HG03064 (cell line): ENCODE data around the gene C2CD2.

ENCODE experiments used
- ATAC-seq: cut with Tn5 transposase; IDR thresholded peaks from one replicate; pipeline ENCODE4 v1.9.1; 2021; ENCODE audit warnings: low read depth; ENCODE audit not compliant: unreplicated experiment

C2CD2 gene

DNA sequence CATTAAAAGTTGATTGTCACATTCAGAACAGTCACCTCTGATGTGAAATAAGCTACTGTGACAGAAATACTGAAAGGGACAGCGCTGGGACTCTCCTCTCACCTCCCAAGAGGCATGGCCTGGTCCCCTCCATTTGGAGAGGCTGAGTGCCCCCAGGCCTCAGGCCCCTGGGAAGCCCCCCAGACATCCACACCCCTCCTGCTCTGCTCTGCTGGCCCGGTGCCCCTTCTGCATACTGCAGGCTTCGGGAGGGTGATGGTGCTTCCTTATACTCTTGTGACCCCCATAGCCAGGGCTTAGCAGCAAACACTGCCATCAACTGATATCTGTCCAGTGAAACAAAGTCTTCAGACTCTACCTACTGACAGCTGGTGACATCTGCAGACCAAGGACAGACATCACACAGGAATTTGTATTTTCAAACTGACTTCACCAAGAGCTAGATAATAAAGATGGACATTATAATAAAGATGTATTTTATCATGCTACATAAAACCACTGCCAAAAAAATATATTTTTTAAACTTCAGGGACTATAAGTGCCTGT is 36.9 kb downstream of the C2CD2 start:
- ATAC-seq = no peak

DNA sequence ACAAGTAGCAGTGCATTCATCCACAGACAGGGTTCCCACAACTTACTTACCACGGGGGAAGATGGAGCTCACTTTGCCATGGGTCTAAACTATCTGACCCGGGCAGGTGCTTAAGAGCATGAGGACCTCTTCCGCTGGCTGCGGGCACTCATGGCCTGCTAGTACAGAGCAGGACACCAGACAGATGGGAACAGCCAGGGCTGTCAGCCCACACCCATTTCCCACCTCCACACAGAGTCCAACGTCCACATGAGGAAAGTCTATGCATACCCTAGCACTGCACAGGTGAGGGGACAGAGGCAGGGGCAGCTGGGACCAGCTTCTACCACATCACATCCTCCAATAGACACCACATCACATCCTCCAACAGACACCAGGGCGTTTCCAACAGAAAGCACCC is 38.9 kb downstream of the C2CD2 start:
- no peak for ATAC-seq

- no peak for ATAC-seq
These were observed 39.5 kb downstream of the C2CD2 start for GRCh38 chr21:41914358-41914757.

- no peak for ATAC-seq
These were observed 40.6 kb downstream of the C2CD2 start for GRCh38 chr21:41913230-41913629.

DNA sequence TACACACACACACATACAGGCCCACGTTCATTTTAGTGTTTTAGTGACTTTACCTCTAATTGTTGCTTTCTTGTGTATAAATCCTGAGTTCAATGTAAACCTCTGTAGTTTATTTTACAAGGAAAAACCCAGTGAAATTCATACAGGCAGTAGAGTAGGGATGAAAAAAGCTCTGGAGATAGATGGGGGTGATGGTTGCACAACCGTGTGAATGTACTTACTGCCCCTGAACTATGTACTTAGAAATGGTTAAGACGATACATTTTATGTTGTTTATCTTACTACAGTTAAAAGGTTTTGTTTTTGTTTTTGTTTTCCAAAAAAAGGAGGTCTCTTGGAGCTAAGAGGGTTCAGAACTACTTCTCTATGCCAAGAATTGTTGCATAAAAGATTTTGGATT is 45.0 kb downstream of the C2CD2 start:
- no peak for ATAC-seq

DNA sequence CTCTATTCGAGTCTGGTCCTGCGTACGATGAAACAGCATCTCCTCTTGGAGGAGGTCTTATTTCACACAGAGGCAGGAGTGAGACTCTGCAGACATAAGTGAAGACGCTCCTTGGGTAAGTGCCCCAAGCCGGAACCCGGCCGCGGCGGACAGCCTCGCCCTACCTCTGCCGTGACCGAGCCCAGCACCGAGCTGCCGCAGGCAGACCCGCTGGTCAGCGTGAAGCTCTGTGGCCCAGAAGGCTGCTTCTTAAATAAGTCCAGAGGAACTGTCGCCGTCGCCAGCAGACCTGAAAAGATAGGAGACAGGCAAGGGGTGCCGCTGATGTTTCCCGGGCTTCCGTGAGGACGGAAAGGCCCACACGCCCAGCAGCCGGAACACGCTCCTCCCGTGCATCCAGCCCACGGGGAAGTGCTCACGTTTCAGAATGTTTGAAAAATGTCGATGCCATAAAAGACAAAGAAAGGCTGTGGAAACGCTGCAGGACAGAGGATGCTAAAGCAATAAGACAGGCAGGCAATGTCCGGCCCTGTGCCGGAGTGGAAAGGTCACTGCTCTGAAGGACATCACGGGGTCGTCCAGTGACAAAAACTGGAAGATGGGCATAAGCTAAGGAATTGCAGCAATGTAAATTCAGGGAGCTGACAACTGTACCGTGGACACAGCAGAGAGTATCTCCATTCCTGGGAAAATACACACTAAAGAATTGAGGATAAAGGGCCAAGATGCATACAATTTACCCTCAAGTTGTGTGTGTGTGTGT is 46.1 kb downstream of the C2CD2 start:
- no peak for ATAC-seq

DNA sequence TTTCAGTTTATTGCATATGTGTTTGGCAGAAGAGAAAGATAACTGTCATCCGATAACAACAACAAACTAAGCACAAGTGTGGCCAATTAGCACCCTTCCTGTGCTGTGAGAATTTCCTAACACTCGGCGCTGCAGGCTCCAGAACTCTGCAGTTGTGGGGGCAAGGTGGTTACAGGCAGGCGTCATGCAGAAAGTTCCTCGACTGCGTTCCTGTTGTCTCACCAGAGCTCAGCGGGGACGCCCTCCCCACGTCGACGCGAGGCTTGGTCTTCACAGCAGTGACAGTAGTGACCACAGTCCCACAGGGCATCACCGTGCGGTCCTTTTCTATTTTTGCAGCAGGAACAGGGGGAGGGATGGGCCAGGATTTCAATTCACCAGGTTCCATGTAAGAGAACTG is 47.0 kb downstream of the C2CD2 start:
- ATAC-seq = no peak

GRCh38 chr21:41903559-41904351 is 50.1 kb downstream of the C2CD2 start:
- no peak for ATAC-seq

DNA sequence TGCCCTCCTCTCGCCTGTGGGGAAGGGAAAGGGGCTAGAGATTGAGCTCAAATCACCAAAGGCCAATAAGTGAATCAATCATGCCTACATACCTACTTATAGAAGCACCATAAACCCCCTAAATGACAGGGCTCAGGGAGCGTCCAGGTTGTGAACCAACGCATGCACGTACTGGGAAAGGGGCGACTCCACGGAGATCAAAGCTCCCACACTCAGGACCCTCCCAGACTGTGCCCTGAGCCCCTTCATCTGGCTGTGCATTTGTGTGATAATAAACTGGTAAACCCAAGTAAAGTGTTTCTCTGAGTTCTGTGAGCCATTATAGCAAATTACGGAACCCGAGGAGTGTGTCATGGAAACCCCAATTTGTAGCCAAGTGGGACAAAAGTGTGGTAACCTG is 50.9 kb downstream of the C2CD2 start:
- no peak for ATAC-seq

GRCh38 chr21:41901782-41902181 is 52.0 kb downstream of the C2CD2 start:
- ATAC-seq = no peak

- ATAC-seq = no peak
These were observed 52.7 kb downstream of the C2CD2 start for GRCh38 chr21:41901099-41901498.

DNA sequence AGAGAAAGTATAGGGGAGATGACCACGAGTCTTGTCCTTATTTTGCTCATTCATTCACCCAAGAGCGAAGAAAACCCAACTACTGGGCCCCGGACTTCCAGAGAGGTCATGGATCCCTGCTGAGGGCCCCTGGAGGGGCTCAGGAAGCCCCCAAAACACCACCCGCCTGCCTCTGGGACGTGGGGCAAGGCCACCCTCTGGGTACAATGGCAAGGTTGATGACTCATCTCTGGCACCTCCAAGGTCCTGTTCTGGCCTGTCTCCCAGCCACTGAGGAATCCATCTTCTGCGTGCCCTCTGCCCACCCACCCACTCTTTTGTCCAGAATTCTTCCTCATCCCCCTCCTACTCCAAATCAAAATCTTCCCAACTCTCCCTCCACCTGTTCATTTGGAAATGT is 53.4 kb downstream of the C2CD2 start:
- ATAC-seq = no peak

- ATAC-seq = no peak
These were observed 54.2 kb downstream of the C2CD2 start for GRCh38 chr21:41899426-41900202.

DNA sequence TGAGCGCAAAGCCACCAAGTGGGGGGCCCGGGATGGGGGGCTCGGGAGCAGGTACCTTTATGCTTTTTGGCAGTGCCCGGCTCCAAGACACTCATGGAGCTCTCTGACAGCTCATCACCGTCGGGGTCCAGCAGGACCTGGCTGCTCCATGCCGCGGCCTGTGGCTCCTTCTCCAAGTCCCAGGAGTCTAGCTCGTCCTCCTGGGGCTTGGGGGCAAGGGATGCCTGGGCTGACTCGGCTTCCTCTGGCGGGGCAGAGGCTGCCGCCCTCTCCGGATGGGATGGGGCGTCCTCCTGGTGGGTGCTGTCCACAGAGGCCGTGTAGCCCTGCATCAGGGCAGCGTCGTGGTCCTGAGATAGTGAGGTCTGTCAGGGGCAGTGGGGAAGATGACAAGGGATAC is 54.8 kb downstream of the C2CD2 start:
- no peak for ATAC-seq

GRCh38 chr21:41897700-41898099 is 56.1 kb downstream of the C2CD2 start:
- no peak for ATAC-seq

- ATAC-seq = no peak
These were observed 56.7 kb downstream of the C2CD2 start for GRCh38 chr21:41897047-41897669.

- ATAC-seq = no peak
These were observed 58.0 kb downstream of the C2CD2 start for GRCh38 chr21:41895643-41896493.

- no peak for ATAC-seq
These were observed 58.8 kb downstream of the C2CD2 start for GRCh38 chr21:41894922-41895557.

DNA sequence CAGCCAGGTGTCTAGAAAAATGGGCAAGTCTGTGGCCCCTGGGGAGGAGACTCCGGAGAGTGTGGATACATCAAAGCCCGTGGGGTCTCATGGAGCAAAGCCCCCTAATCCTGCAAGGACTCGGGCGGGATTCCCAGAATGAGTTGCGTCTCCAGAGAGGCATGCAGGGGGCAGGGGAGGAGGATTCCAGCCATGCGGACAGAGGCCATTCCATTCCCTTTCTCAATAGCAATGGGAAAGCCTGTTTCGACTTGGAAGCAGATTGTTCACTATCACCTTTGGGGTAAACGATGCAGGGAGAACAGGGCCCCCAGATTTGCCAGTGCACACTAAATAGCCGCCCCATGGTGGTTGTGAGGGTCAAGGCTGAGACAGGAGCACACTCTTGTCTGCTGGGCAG is 59.3 kb downstream of the C2CD2 start:
- no peak for ATAC-seq
